Liver (tissue), 9 donors: ENCODE results near the gene DNAH6. TPM values are rescaled to one million over a fixed set of nuclear protein-coding genes. Genes with fewer than 3 reads are reported as not detected.

Source experiments
- DNase-seq: peaks from one replicate; pipeline ENCODE4 v3.0.0-alpha.2; 2017; ENCODE audit warnings: low spot score
- H3K27ac ChIP-seq, 2 donors: one replicate each; pipeline ENCODE4 v1.7.0; 2013; ENCODE audit warnings: inconsistent platforms in 2 of 2, low read length in 2 of 2, control low read depth in 1 of 2, low read depth in 1 of 2, mild to moderate bottlenecking in 1 of 2
- H3K27me3 ChIP-seq, 4 donors: one replicate each; pipeline versions ENCODE4 v1.6.1 to v1.7.0; 2013; ENCODE audit warnings: low read length in 3 of 4, inconsistent platforms in 1 of 4, mild to moderate bottlenecking in 1 of 4, moderate library complexity in 1 of 4; ENCODE audit not compliant: control insufficient read depth in 4 of 4, insufficient read depth in 4 of 4
- H3K36me3 ChIP-seq, 4 donors: one replicate each; pipeline versions ENCODE4 v1.6.1 to v1.7.0; 2013; ENCODE audit warnings: low read length in 3 of 4, mild to moderate bottlenecking in 3 of 4, low read depth in 1 of 4, moderate library complexity in 1 of 4; ENCODE audit not compliant: control insufficient read depth in 4 of 4, insufficient read depth in 3 of 4
- H3K4me1 ChIP-seq, 4 donors: one replicate each; pipeline versions ENCODE4 v1.6.1 to v1.7.0; 2013; ENCODE audit warnings: low read length in 3 of 4, mild to moderate bottlenecking in 3 of 4, moderate library complexity in 1 of 4; ENCODE audit not compliant: control insufficient read depth in 4 of 4, insufficient read depth in 4 of 4
- H3K4me3 ChIP-seq, 3 donors: one replicate each; pipeline versions ENCODE4 v1.6.1 to v1.7.0; 2013; ENCODE audit warnings: low read length in 3 of 3, control low read depth in 1 of 3, low read depth in 1 of 3, mild to moderate bottlenecking in 1 of 3
- H3K9ac ChIP-seq, 2 donors: one replicate each; pipeline ENCODE4 v1.7.0; 2013; ENCODE audit warnings: low read length in 2 of 2, mild to moderate bottlenecking in 2 of 2, moderate library complexity in 2 of 2, control low read depth in 1 of 2, low read depth in 1 of 2
- H3K9me3 ChIP-seq, 4 donors: one replicate each; pipeline versions ENCODE4 v1.6.1 to v1.7.0; 2013; ENCODE audit warnings: low read length in 3 of 4; ENCODE audit not compliant: control insufficient read depth in 4 of 4
- CTCF ChIP-seq: fragments of 150-350 bp; IDR thresholded peaks from 2 replicates; pipeline ENCODE4 v1.5.1; 2017; ENCODE audit warnings: improper control_type of control experiment, low read depth, low read length; ENCODE audit not compliant: missing input control
- EGR1 ChIP-seq, 2 donors: IDR thresholded peaks; 2 replicates each; pipeline ENCODE4 v1.6.1; 2016 to 2018; ENCODE audit warnings: antibody characterized with exemption in 2 of 2, low read depth in 2 of 2
- FOXA1 ChIP-seq: IDR thresholded peaks from 2 replicates; pipeline ENCODE4 v1.6.1; 2016; ENCODE audit warnings: antibody characterized with exemption
- FOXA2 ChIP-seq: IDR thresholded peaks from 2 replicates; pipeline ENCODE4 v1.6.1; 2016; ENCODE audit warnings: antibody characterized with exemption
- GABPA ChIP-seq, 2 donors: IDR thresholded peaks in 1 of 2; conservative IDR thresholded peaks in 1 of 2; 2 replicates each; pipeline ENCODE4 v1.6.1; 2016; ENCODE audit warnings: antibody characterized with exemption in 2 of 2, mild to moderate bottlenecking in 1 of 2, moderate library complexity in 1 of 2
- HNF4A ChIP-seq, 2 donors: conservative IDR thresholded peaks; 2 replicates each; pipeline ENCODE4 v1.6.1; 2016; ENCODE audit warnings: antibody characterized with exemption in 2 of 2, mild to moderate bottlenecking in 2 of 2
- HNF4G ChIP-seq: IDR thresholded peaks from 2 replicates; pipeline ENCODE4 v1.6.1; 2016; ENCODE audit warnings: antibody characterized with exemption
- JUND ChIP-seq, 2 donors: IDR thresholded peaks; 2 replicates each; pipeline ENCODE4 v1.6.1; 2016; ENCODE audit warnings: antibody characterized with exemption in 2 of 2
- NR2F2 ChIP-seq: IDR thresholded peaks from 2 replicates; pipeline ENCODE4 v1.6.1; 2016; ENCODE audit warnings: antibody characterized with exemption
- RAD21 ChIP-seq, 2 donors: IDR thresholded peaks; 2 replicates each; pipeline ENCODE4 v1.6.1; 2016; ENCODE audit warnings: antibody characterized with exemption in 2 of 2, mild to moderate bottlenecking in 2 of 2
- REST ChIP-seq: IDR thresholded peaks from 2 replicates; pipeline ENCODE4 v1.6.1; 2016; ENCODE audit warnings: antibody characterized with exemption, mild to moderate bottlenecking
- RXRA ChIP-seq, 2 donors: IDR thresholded peaks; 2 replicates each; pipeline ENCODE4 v1.6.1; 2017 to 2018; ENCODE audit warnings: antibody characterized with exemption in 2 of 2, mild to moderate bottlenecking in 1 of 2
- SP1 ChIP-seq: IDR thresholded peaks from 2 replicates; pipeline ENCODE4 v1.6.1; 2018; ENCODE audit warnings: antibody characterized with exemption, mild to moderate bottlenecking
- TAF1 ChIP-seq: conservative IDR thresholded peaks from 2 replicates; pipeline ENCODE4 v1.6.1; 2016; ENCODE audit warnings: antibody characterized with exemption, mild to moderate bottlenecking
- YY1 ChIP-seq: IDR thresholded peaks from 2 replicates; pipeline ENCODE4 v1.6.1; 2016; ENCODE audit warnings: antibody characterized with exemption, mild to moderate bottlenecking
- WGBS: extraction: QIAGEN DNeasy Blood & Tissue Kit; methylation state at CpG from one replicate; pipeline ENCODE4 v1.1.7; 2013; 5-methylcytosine and 5-hydroxymethylcytosine counted together
- polyA plus RNA-seq, 2 donors: library from polyadenylated mRNA; stranded (reverse) in 1 of 2; unstranded in 1 of 2; fragments of 200-250 nt in 1 of 2; fragments of >200 nt in 1 of 2; fragmentation: Nextera tagmentation in 1 of 2; extraction: Ambion mirVana in 1 of 2; gene quantifications; one replicate each; pipeline versions ENCODE4 v1.2.1 to v1.2.3, GENCODE V29; 2013 to 2015
- total RNA-seq, 2 donors: library from RNA; depleted of rRNA; stranded (reverse); fragments of >200 nt; gene quantifications; one replicate each; pipeline ENCODE4 v1.2.3, GENCODE V29; 2014
- TF ChIP-seq, protein P1 (sequence below): IDR thresholded peaks from 2 replicates; pipeline ENCODE4 v1.6.1; 2016; ENCODE audit warnings: antibody characterized with exemption
- TF ChIP-seq, protein P2 (sequence below): IDR thresholded peaks from 2 replicates; pipeline ENCODE4 v1.6.1; 2016; ENCODE audit warnings: antibody characterized with exemption
- TF ChIP-seq, protein P3 (sequence below): IDR thresholded peaks from 2 replicates; pipeline ENCODE4 v1.6.1; 2016; ENCODE audit warnings: antibody characterized with exemption
- donor health status: healthy.
- donor health status: healthy.
- donor health status: healthy.
- donor health status: healthy.
- donor health status: healthy.

Gene DNAH6
- total and polyA plus RNA-seq, 4 donors, result 0.32 to 1.6 (median 0.59) TPM

DNA sequence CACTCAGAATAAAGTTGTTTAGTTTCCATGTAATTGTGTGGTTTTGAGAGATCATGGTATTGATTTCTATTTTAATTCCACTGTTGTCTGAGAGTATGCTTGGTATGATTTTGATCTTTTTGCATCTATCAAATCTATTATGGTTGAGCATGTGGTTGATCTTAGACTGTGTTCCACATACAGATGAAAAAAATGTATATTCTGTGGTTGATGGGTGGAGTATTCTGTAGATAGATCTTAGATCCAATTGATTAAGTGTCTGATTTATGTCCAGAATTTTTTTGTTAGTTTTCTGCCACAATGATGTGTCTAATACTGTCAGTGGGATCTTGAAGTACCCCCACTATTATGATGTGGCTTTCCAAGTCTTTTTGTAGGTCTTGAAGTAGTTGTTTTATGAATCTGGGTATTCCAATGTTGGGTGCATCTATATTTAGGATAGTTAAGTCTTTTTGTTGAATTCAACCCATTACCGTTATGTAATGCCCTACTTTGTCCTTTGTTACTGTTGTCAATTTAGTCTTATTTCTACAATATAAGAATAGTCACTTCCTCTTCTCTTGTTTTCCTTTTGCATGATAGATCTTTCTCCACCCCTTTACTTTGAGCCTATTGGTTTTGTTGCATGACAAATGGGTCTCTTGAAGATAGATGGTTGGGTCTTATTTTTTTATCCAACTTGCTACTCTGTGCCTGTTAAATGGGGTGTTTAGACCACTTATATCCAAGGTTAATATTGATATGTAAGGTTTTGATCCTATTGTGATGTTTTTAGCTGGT lies 262.8 kb downstream of the DNAH6 start (continued):
- TF ChIP-seq REST, result no peak
- TF ChIP-seq CTCF, result no peak
- TF ChIP-seq, protein P1, sequence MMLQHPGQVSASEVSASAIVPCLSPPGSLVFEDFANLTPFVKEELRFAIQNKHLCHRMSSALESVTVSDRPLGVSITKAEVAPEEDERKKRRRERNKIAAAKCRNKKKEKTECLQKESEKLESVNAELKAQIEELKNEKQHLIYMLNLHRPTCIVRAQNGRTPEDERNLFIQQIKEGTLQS, result no peak
- TF ChIP-seq, protein P2, sequence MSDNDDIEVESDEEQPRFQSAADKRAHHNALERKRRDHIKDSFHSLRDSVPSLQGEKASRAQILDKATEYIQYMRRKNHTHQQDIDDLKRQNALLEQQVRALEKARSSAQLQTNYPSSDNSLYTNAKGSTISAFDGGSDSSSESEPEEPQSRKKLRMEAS, result no peak
- TF ChIP-seq HNF4G, result no peak
- TF ChIP-seq JUND (IDR thresholded peaks at IDR 0.05), result no peak

DNA sequence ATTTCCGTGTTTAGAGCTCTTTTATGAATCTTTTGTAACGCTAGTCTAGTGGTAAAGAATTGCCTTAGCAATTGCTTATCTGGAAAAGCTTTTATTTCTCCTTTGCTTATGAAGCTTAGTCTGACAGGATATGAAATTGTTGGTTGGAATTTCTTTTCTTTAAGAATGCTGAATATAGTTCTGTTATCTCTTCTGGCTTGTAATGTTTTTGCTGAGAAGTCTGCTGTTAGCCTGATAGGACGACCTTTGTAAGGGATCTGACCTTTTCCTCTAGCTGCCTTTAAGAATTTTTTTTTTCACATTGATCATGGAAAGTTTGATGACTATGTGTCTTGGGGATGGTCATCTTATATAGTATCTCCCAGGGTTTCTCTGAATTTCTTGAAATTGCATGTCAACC lies 263.5 kb downstream of the DNAH6 start:
- Histone ChIP-seq H3K4me1 (no peaks in the 10 kb centered on the region), H3K36me3 (no peaks in the 10 kb centered on the region), H3K9ac (no peak overlapping the region), H3K27me3 (no peaks in the 10 kb centered on the region), H3K9me3 (no peaks in the 10 kb centered on the region), H3K4me3 (no peak overlapping the region), H3K27ac (no peak overlapping the region)
- DNase-seq, result no peak
- 80% methylated on average over 3 of the region's 3 CpGs for WGBS
- no peak for TF ChIP-seq NR2F2
- TF ChIP-seq HNF4G, result no peak
- TF ChIP-seq, protein P1, result no peak
- TF ChIP-seq YY1, result no peak
- TF ChIP-seq TAF1, result no peak
- TF ChIP-seq REST, result no peak
- no peak for TF ChIP-seq RXRA (IDR thresholded peaks at IDR 0.05)
- TF ChIP-seq, protein P2, result no peak
- no peak for TF ChIP-seq GABPA (IDR thresholded peaks at IDR 0.05 in 1 of 2, conservative IDR thresholded peaks at IDR 0.05 in 1 of 2)
- TF ChIP-seq JUND (IDR thresholded peaks at IDR 0.05), result no peak
- TF ChIP-seq, protein P3, sequence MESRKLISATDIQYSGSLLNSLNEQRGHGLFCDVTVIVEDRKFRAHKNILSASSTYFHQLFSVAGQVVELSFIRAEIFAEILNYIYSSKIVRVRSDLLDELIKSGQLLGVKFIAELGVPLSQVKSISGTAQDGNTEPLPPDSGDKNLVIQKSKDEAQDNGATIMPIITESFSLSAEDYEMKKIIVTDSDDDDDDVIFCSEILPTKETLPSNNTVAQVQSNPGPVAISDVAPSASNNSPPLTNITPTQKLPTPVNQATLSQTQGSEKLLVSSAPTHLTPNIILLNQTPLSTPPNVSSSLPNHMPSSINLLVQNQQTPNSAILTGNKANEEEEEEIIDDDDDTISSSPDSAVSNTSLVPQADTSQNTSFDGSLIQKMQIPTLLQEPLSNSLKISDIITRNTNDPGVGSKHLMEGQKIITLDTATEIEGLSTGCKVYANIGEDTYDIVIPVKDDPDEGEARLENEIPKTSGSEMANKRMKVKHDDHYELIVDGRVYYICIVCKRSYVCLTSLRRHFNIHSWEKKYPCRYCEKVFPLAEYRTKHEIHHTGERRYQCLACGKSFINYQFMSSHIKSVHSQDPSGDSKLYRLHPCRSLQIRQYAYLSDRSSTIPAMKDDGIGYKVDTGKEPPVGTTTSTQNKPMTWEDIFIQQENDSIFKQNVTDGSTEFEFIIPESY, result no peak
- TF ChIP-seq FOXA2, result no peak
- no peak for TF ChIP-seq CTCF
- TF ChIP-seq EGR1 (IDR thresholded peaks at IDR 0.05; ENCODE audit: low read depth in 2 of 2), result no peak
- no peak for TF ChIP-seq HNF4A (conservative IDR thresholded peaks at IDR 0.05)
- TF ChIP-seq FOXA1, result no peak
- TF ChIP-seq RAD21 (IDR thresholded peaks at IDR 0.05), result no peak
- no peak for TF ChIP-seq SP1
